PC-9 (cell line): ENCODE data around the gene ZNF787. TPM values are rescaled to one million over a fixed set of nuclear protein-coding genes. Genes with fewer than 3 reads are reported as not detected.

Experiments used
- BruUV-seq: library from RNA; stranded (reverse); fragments of 400-500 nt; replicated peaks from 2 replicates; lab custom pipeline; 2021; lab: Mats Ljungman, UMichigan
- CTCF ChIA-PET: fragments of 300-600 bp; sonication (Branson Sonifier 250); formaldehyde crosslinking; loops from one replicate; lab custom pipeline; 2022; ENCODE audit warnings: antibody characterized with exemption; lab: Charles Lee
- POLR2A ChIA-PET: fragments of 300-600 bp; sonication (Branson Sonifier 250); formaldehyde crosslinking; loops from one replicate; lab custom pipeline; 2022; ENCODE audit warnings: antibody characterized with exemption; ENCODE audit not compliant: unreplicated experiment; lab: Charles Lee
- DNase-seq, 2 experiments: peaks; one replicate each; pipeline versions ENCODE4 v3.0.0 to v3.0.0-alpha.2; 2015 to 2022; ENCODE audit warnings: mixed read lengths in 1 of 2
- H2AFZ ChIP-seq: fragments of 200-600 bp; sonication (generic); 2 replicates; pipeline ENCODE4 v1.8.1; 2017; ENCODE audit warnings: antibody characterized with exemption
- H3F3A ChIP-seq: fragments of 200-600 bp; sonication (generic); 2 replicates; pipeline ENCODE4 v1.8.1; 2017; ENCODE audit warnings: antibody characterized with exemption, mild to moderate bottlenecking, low read depth; ENCODE audit not compliant: insufficient read depth
- H3K27ac ChIP-seq: fragments of 200-600 bp; sonication (generic); 2 replicates; pipeline ENCODE4 v1.6.1; 2016; ENCODE audit warnings: mixed run types
- H3K27me3 ChIP-seq: fragments of 200-600 bp; sonication (generic); 2 replicates; pipeline ENCODE4 v1.6.1; 2016; ENCODE audit warnings: low read depth, mixed run types; ENCODE audit not compliant: insufficient read depth
- H3K36me3 ChIP-seq: fragments of 200-600 bp; sonication (generic); 2 replicates; pipeline ENCODE4 v1.6.1; 2016; ENCODE audit warnings: low read depth, mixed run types
- H3K4me1 ChIP-seq: fragments of 200-600 bp; sonication (generic); replicated peaks from 2 replicates; pipeline ENCODE4 v1.6.1; 2016; ENCODE audit warnings: mixed run types; ENCODE audit not compliant: insufficient read depth
- H3K4me2 ChIP-seq: fragments of 200-600 bp; sonication (generic); 2 replicates; pipeline ENCODE4 v1.6.1; 2017; ENCODE audit warnings: mixed run types
- H3K4me3 ChIP-seq: fragments of 200-600 bp; sonication (generic); 2 replicates; pipeline ENCODE4 v1.6.1; 2016; ENCODE audit warnings: mixed run types
- H3K79me2 ChIP-seq: fragments of 200-600 bp; sonication (generic); 2 replicates; pipeline ENCODE4 v1.6.1; 2017; ENCODE audit warnings: low read depth, mixed run types
- H3K9me2 ChIP-seq: fragments of 200-600 bp; sonication (generic); 2 replicates; pipeline ENCODE4 v1.8.1; 2017; ENCODE audit warnings: mild to moderate bottlenecking; ENCODE audit not compliant: insufficient read depth
- H3K9me3 ChIP-seq: fragments of 200-600 bp; sonication (generic); 2 replicates; pipeline ENCODE4 v1.8.1; 2016; ENCODE audit warnings: low read depth; ENCODE audit not compliant: insufficient read depth
- H4K20me1 ChIP-seq: fragments of 200-600 bp; sonication (generic); 2 replicates; pipeline ENCODE4 v1.8.1; 2017; ENCODE audit not compliant: insufficient read depth
- CTCF ChIP-seq: fragments of 200-600 bp; sonication (generic); conservative IDR thresholded peaks from 2 replicates; pipeline ENCODE4 v1.6.1; 2017; ENCODE audit warnings: mixed run types, antibody characterized with exemption, mild to moderate bottlenecking, moderate library complexity
- EZH2 ChIP-seq: fragments of 200-600 bp; sonication (generic); IDR thresholded peaks from 2 replicates; pipeline ENCODE4 v1.8.0; 2017; ENCODE audit warnings: antibody characterized with exemption, low read depth
- intact Hi-C: fragments of 100-400 bp; cut with micrococcal nuclease; formaldehyde crosslinking; loops from one replicate; pipeline ENCODE4 v1.10.0; 2022; ENCODE audit not compliant: unreplicated experiment
- total RNA-seq: library from RNA; stranded (reverse); gene quantifications from 2 replicates; pipeline ENCODE4 v1.2.3, GENCODE V29; 2021

ZNF787 gene
- total RNA-seq, 1 experiment from 2014 or later = 51.4 TPM

- no peak overlapping the region for H3K27ac ChIP-seq
- POLR2A ChIA-PET = no interaction called here
- peaks cover 13% of the 10 kb centered on the region for H3F3A ChIP-seq
- no peaks in the 10 kb centered on the region for H3K27me3 ChIP-seq
- no peak overlapping the region for H3K4me2 ChIP-seq
- DNase-seq = no peak
- H3K36me3 ChIP-seq = no peaks in the 10 kb centered on the region; the same call in 1 of the 2 replicates
- H3K4me1 ChIP-seq = peaks cover 10% of the 10 kb centered on the region
- H2AFZ ChIP-seq = no peak overlapping the region
- H3K79me2 ChIP-seq = peaks cover 53% of the 10 kb centered on the region
- peaks cover 52% of the 10 kb centered on the region for H4K20me1 ChIP-seq
- H3K9me2 ChIP-seq = no peaks in the 10 kb centered on the region
- H3K9me3 ChIP-seq = no peaks in the 10 kb centered on the region
- TF ChIP-seq CTCF (no peak), EZH2 (no peak)
- intact Hi-C loops = no loop called here
- no peak overlapping the region for H3K4me3 ChIP-seq
- CTCF ChIA-PET = no interaction called here
- BruUV-seq = no TSS peak
These were observed 23.3 kb downstream of the ZNF787 start for GRCh38 chr19:56097776-56098175.

GRCh38 chr19:56097306-56097705, 23.8 kb downstream of the ZNF787 start:
- H4K20me1 ChIP-seq = peaks cover 51% of the 10 kb centered on the region
- no peak overlapping the region for H2AFZ ChIP-seq
- peaks cover 53% of the 10 kb centered on the region for H3K79me2 ChIP-seq
- CTCF ChIA-PET = no interaction called here
- no TSS peak for BruUV-seq
- H3K4me2 ChIP-seq = no peak overlapping the region
- H3K9me2 ChIP-seq = no peaks in the 10 kb centered on the region
- no peaks in the 10 kb centered on the region; the same call in 1 of the 2 replicates for H3K36me3 ChIP-seq
- no peaks in the 10 kb centered on the region for H3K9me3 ChIP-seq
- POLR2A ChIA-PET = no interaction called here
- peaks cover 15% of the 10 kb centered on the region for H3K4me1 ChIP-seq
- no peak for TF ChIP-seq CTCF
- TF ChIP-seq EZH2 = no peak
- DNase-seq = no peak
- H3K27me3 ChIP-seq = no peaks in the 10 kb centered on the region
- peaks cover 18% of the 10 kb centered on the region for H3F3A ChIP-seq
- intact Hi-C loops = no loop called here
- no peak overlapping the region for H3K27ac ChIP-seq
- no peak overlapping the region for H3K4me3 ChIP-seq

GRCh38 chr19:56096665-56097064, 24.4 kb downstream of the ZNF787 start:
- DNase-seq = no peak
- no peak overlapping the region for H3K27ac ChIP-seq
- BruUV-seq = no TSS peak
- H3K4me3 ChIP-seq = no peak overlapping the region
- no peaks in the 10 kb centered on the region for H3K9me2 ChIP-seq
- H4K20me1 ChIP-seq = peaks cover 48% of the 10 kb centered on the region
- TF ChIP-seq CTCF = no peak
- no peak for TF ChIP-seq EZH2
- no peak overlapping the region for H3K4me2 ChIP-seq
- H2AFZ ChIP-seq = no peak overlapping the region
- H3K36me3 ChIP-seq = no peaks in the 10 kb centered on the region; the same call in 1 of the 2 replicates
- intact Hi-C loops = no loop called here
- H3K27me3 ChIP-seq = no peaks in the 10 kb centered on the region
- H3K79me2 ChIP-seq = peaks cover 51% of the 10 kb centered on the region
- peaks cover 18% of the 10 kb centered on the region for H3K4me1 ChIP-seq
- peaks cover 25% of the 10 kb centered on the region for H3F3A ChIP-seq
- POLR2A ChIA-PET = no interaction called here
- CTCF ChIA-PET = no interaction called here
- H3K9me3 ChIP-seq = no peaks in the 10 kb centered on the region
